GM23248 (cell line): ENCODE measurements around the gene PGP. TPM values are rescaled to one million over a fixed set of nuclear protein-coding genes. Genes with fewer than 3 reads are reported as not detected.

Source experiments
- DNase-seq: peaks from one replicate; pipeline ENCODE4 v3.0.0-alpha.2; 2015
- H2AFZ ChIP-seq: fragments of 200-600 bp; sonication (generic); 2 replicates; pipeline ENCODE4 v1.6.1; 2016; ENCODE audit warnings: antibody characterized with exemption
- H3F3A ChIP-seq: fragments of 200-600 bp; sonication (generic); 2 replicates; pipeline ENCODE4 v1.6.1; 2016; ENCODE audit warnings: mild to moderate bottlenecking, antibody characterized with exemption, mixed run types; ENCODE audit not compliant: insufficient read depth
- H3K27ac ChIP-seq: fragments of 200-600 bp; sonication (generic); 2 replicates; pipeline ENCODE4 v1.5.1; 2016; ENCODE audit warnings: mild to moderate bottlenecking
- H3K27me3 ChIP-seq: fragments of 200-600 bp; sonication (generic); replicated peaks from 2 replicates; pipeline ENCODE4 v1.6.1; 2016; ENCODE audit warnings: mild to moderate bottlenecking; ENCODE audit not compliant: insufficient read depth
- H3K36me3 ChIP-seq: fragments of 200-600 bp; sonication (generic); 2 replicates; pipeline ENCODE4 v1.6.1; 2016; ENCODE audit warnings: low read depth, mild to moderate bottlenecking
- H3K4me1 ChIP-seq: fragments of 200-600 bp; sonication (generic); 2 replicates; pipeline ENCODE4 v1.6.1; 2016; ENCODE audit warnings: mild to moderate bottlenecking; ENCODE audit not compliant: insufficient read depth
- H3K4me2 ChIP-seq: fragments of 200-600 bp; sonication (generic); one replicate; pipeline ENCODE4 v1.6.1; 2016; ENCODE audit warnings: mild to moderate bottlenecking; ENCODE audit not compliant: unreplicated experiment
- H3K4me3 ChIP-seq: fragments of 200-600 bp; sonication (generic); 2 replicates; pipeline ENCODE4 v1.5.1; 2016; ENCODE audit warnings: mild to moderate bottlenecking
- H3K79me2 ChIP-seq: fragments of 200-600 bp; sonication (generic); 2 replicates; pipeline ENCODE4 v1.6.1; 2016; ENCODE audit warnings: mild to moderate bottlenecking; ENCODE audit not compliant: insufficient read depth
- H3K9ac ChIP-seq: fragments of 200-600 bp; sonication (generic); 2 replicates; pipeline ENCODE4 v1.6.1; 2016; ENCODE audit warnings: mild to moderate bottlenecking
- H3K9me2 ChIP-seq: fragments of 200-600 bp; sonication (generic); 2 replicates; pipeline ENCODE4 v1.6.1; 2016; ENCODE audit warnings: mixed run types, mild to moderate bottlenecking, moderate library complexity; ENCODE audit not compliant: insufficient read depth
- H3K9me3 ChIP-seq: fragments of 200-600 bp; sonication (generic); one replicate; pipeline ENCODE4 v1.6.1; 2017; ENCODE audit warnings: low read depth
- H4K20me1 ChIP-seq: fragments of 200-600 bp; sonication (generic); 2 replicates; pipeline ENCODE4 v1.6.0; 2016; ENCODE audit not compliant: insufficient read depth
- EZH2 ChIP-seq: fragments of 200-600 bp; sonication (generic); IDR thresholded peaks from 2 replicates; pipeline ENCODE4 v1.6.1; 2018; ENCODE audit warnings: antibody characterized with exemption, mild to moderate bottlenecking; ENCODE audit not compliant: insufficient read depth, poor library complexity, severe bottlenecking
- EZH2phosphoT487 ChIP-seq: fragments of 200-600 bp; sonication (generic); IDR thresholded peaks from 2 replicates; pipeline ENCODE4 v1.6.1; 2018; ENCODE audit warnings: antibody characterized with exemption, moderate library complexity, mild to moderate bottlenecking, low read depth; ENCODE audit not compliant: insufficient read depth
- WGBS, 2 experiments: methylation state at CpG; one replicate each; pipeline ENCODE4 v1.1.6; 2015 to 2017; ENCODE audit warnings: low lambda C conversion rate in 2 of 2, low coverage in 1 of 2; ENCODE audit errors: missing lambda C conversion rate in 2 of 2; 5-methylcytosine and 5-hydroxymethylcytosine counted together
- in situ Hi-C: fragments of 300-500 bp; cut with MboI; formaldehyde crosslinking; loops from 2 replicates; pipeline ENCODE4 v1.15.0; 2020
- polyA plus RNA-seq: library from polyadenylated mRNA; unstranded; fragments of >200 nt; fragmentation: Nextera tagmentation; extraction: Ambion mirVana; gene quantifications from 2 replicates; pipeline ENCODE4 v1.2.1, GENCODE V29; 2016
- total RNA-seq: library from RNA; depleted of rRNA; stranded (reverse); fragments of >200 nt; shearing (Covaris generic); gene quantifications from 2 replicates; pipeline ENCODE4 v1.2.3, GENCODE V29; 2014

Gene PGP
- total and polyA plus RNA-seq, 2 experiments from 2014 or later = 10.1 to 25.5 TPM

GRCh38 chr16:2166263-2167067, 48.2 kb downstream of the PGP start:
- Histone ChIP-seq H3K4me1 (peaks cover 5% of the 10 kb centered on the region), H3K9me2 (no peaks in the 10 kb centered on the region), H3K9me3 (no peaks in the 10 kb centered on the region), H4K20me1 (no peaks in the 10 kb centered on the region), H3K27ac (no peak overlapping the region), H2AFZ (no peak overlapping the region), H3K4me2 (no peak overlapping the region), H3K9ac (no peak overlapping the region), H3K27me3 (no peaks in the 10 kb centered on the region), H3F3A (no peaks in the 10 kb centered on the region), H3K79me2 (peaks cover 58% of the 10 kb centered on the region), H3K4me3 (no peak overlapping the region), H3K36me3 (no peaks in the 10 kb centered on the region; the same call in 1 of the 2 replicates)
- 82 to 88% methylated on average over 17 of the region's 17 CpGs for WGBS, 2 experiments
- no peak for TF ChIP-seq EZH2
- TF ChIP-seq EZH2phosphoT487 = no peak
- DNase-seq = no peak
- in situ Hi-C loops = no loop called here

GRCh38 chr16:2165861-2166260, 48.8 kb downstream of the PGP start:
- H3K4me3 ChIP-seq = no peak overlapping the region
- no peak overlapping the region for H2AFZ ChIP-seq
- DNase-seq = no peak
- peaks cover 61% of the 10 kb centered on the region for H3K79me2 ChIP-seq
- no peak overlapping the region for H3K4me2 ChIP-seq
- no peaks in the 10 kb centered on the region for H4K20me1 ChIP-seq
- in situ Hi-C loops = no loop called here
- no peak overlapping the region for H3K9ac ChIP-seq
- TF ChIP-seq EZH2 (no peak), EZH2phosphoT487 (no peak)
- no peaks in the 10 kb centered on the region for H3F3A ChIP-seq
- H3K9me3 ChIP-seq = no peaks in the 10 kb centered on the region
- H3K36me3 ChIP-seq = no peaks in the 10 kb centered on the region; the same call in 1 of the 2 replicates
- peaks cover 8% of the 10 kb centered on the region for H3K4me1 ChIP-seq
- H3K9me2 ChIP-seq = no peaks in the 10 kb centered on the region
- no peaks in the 10 kb centered on the region for H3K27me3 ChIP-seq
- no peak overlapping the region for H3K27ac ChIP-seq
- WGBS, 2 experiments = 98 to 99% methylated on average over 11 to 12 of the region's 12 CpGs

GRCh38 chr16:2163211-2163881, 51.3 kb downstream of the PGP start:
- H3K9ac ChIP-seq = no peak overlapping the region
- no peaks in the 10 kb centered on the region for H3F3A ChIP-seq
- TF ChIP-seq EZH2phosphoT487 = no peak
- TF ChIP-seq EZH2 = no peak
- no peaks in the 10 kb centered on the region for H3K9me2 ChIP-seq
- no peak for DNase-seq
- H3K79me2 ChIP-seq = peaks cover 79% of the 10 kb centered on the region
- H3K9me3 ChIP-seq = no peaks in the 10 kb centered on the region
- no peaks in the 10 kb centered on the region; the same call in 1 of the 2 replicates for H3K36me3 ChIP-seq
- no peak overlapping the region for H3K4me3 ChIP-seq
- no peaks in the 10 kb centered on the region for H3K27me3 ChIP-seq
- 97 to 98% methylated on average over 24 to 26 of the region's 26 CpGs for WGBS, 2 experiments
- peaks cover 26% of the 10 kb centered on the region for H3K4me1 ChIP-seq
- H2AFZ ChIP-seq = no peak overlapping the region
- in situ Hi-C loops = no loop called here
- no peaks in the 10 kb centered on the region for H4K20me1 ChIP-seq
- H3K4me2 ChIP-seq = no peak overlapping the region
- H3K27ac ChIP-seq = no peak overlapping the region

- Histone ChIP-seq H3F3A (no peaks in the 10 kb centered on the region), H3K4me2 (no peak overlapping the region), H3K79me2 (peaks cover 86% of the 10 kb centered on the region), H3K4me1 (peaks cover 32% of the 10 kb centered on the region), H2AFZ (no peak overlapping the region), H3K9me2 (no peaks in the 10 kb centered on the region), H3K9ac (no peak overlapping the region), H3K27me3 (no peaks in the 10 kb centered on the region), H4K20me1 (no peaks in the 10 kb centered on the region), H3K4me3 (no peak overlapping the region), H3K9me3 (no peaks in the 10 kb centered on the region), H3K36me3 (no peaks in the 10 kb centered on the region; the same call in 1 of the 2 replicates), H3K27ac (no peak overlapping the region)
- DNase-seq = no peak
- 91% methylated on average over 12 to 13 of the region's 13 CpGs for WGBS, 2 experiments
- no peak for TF ChIP-seq EZH2phosphoT487
- no peak for TF ChIP-seq EZH2
- in situ Hi-C loops = no loop called here
These were observed 51.9 kb downstream of the PGP start for GRCh38 chr16:2162676-2163118.
